ENCODE measurements around the gene BRSK2. TPM values are rescaled to one million over a fixed set of nuclear protein-coding genes. Genes with fewer than 3 reads are reported as not detected.

The BRSK2 gene
- total RNA-seq, 1 experiment from 2014 or later: 32.2 TPM

DNA sequence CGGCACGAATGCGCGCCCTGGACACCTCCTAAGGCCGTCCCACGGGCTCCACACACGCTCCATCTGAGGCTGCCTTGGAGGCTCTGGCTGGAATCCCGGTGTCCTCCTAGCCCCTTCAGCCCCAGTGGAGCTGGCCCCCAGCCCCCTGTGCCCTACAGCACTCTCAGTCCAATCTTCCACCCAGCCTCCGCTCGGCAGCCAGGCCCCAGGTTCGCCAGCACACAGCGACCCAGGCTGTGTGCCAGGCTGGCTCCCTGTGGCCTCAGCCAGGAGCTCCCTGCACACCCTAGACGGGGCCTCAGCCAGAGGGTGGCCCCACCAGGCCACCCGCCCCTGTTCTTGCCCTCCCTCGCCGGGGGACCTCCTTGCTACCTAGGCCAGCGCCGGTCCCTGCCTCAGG, 78.3 kb downstream of the BRSK2 start:
- ChIA-PET POLR2A (interaction anchor here (0.6 kb wide), 1 partner anchor 78 kb away, joined by 3 read pairs; the partner anchor contains the start of gene BRSK2), CTCF (interaction anchor here (0.6 kb wide), 1 partner anchor 407 kb away, joined by 3 read pairs; no protein-coding TSS in a partner anchor)
- Histone ChIP-seq H3K4me3 (ENCODE audit: low read depth in 2 of 2, low read length in 2 of 2) (no peak overlapping the region), H3K36me3 (ENCODE audit: control insufficient read depth, insufficient read depth, low read length) (no peaks in the 10 kb centered on the region), H3K27ac (ENCODE audit: low read length) (no peak overlapping the region), H3K9me3 (ENCODE audit: control insufficient read depth, insufficient read depth, low read depth, low read length) (no peaks in the 10 kb centered on the region), H3K27me3 (ENCODE audit: control insufficient read depth, insufficient read depth, low read length) (no peaks in the 10 kb centered on the region), H3K4me1 (ENCODE audit: control insufficient read depth, insufficient read depth, low read length) (no peaks in the 10 kb centered on the region)
- in situ Hi-C loops (cut with HindIII; ENCODE audit: low pct_unique_long_range_greater_than_20kb, low sequenced_read_pairs): no loop called here
- ATAC-seq (no peak), DNase-seq (ENCODE audit: low read depth, low spot score) (no peak)
- BruUV-seq (replicated peaks): no TSS peak
- TF ChIP-seq SIN3A (IDR thresholded peaks at IDR 0.05; ENCODE audit: borderline replicate concordance, insufficient read depth, low read depth, low read length) (no peak), TCF7L2 (IDR thresholded peaks at IDR 0.05; ENCODE audit: low read depth, low read length) (no peak), POLR2AphosphoS5 (IDR thresholded peaks at IDR 0.05; ENCODE audit: low read depth, low read length) (no peak)
- TF ChIP-seq, protein P1, sequence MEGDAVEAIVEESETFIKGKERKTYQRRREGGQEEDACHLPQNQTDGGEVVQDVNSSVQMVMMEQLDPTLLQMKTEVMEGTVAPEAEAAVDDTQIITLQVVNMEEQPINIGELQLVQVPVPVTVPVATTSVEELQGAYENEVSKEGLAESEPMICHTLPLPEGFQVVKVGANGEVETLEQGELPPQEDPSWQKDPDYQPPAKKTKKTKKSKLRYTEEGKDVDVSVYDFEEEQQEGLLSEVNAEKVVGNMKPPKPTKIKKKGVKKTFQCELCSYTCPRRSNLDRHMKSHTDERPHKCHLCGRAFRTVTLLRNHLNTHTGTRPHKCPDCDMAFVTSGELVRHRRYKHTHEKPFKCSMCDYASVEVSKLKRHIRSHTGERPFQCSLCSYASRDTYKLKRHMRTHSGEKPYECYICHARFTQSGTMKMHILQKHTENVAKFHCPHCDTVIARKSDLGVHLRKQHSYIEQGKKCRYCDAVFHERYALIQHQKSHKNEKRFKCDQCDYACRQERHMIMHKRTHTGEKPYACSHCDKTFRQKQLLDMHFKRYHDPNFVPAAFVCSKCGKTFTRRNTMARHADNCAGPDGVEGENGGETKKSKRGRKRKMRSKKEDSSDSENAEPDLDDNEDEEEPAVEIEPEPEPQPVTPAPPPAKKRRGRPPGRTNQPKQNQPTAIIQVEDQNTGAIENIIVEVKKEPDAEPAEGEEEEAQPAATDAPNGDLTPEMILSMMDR (IDR thresholded peaks at IDR 0.05): no peak
- TF ChIP-seq, protein P2, sequence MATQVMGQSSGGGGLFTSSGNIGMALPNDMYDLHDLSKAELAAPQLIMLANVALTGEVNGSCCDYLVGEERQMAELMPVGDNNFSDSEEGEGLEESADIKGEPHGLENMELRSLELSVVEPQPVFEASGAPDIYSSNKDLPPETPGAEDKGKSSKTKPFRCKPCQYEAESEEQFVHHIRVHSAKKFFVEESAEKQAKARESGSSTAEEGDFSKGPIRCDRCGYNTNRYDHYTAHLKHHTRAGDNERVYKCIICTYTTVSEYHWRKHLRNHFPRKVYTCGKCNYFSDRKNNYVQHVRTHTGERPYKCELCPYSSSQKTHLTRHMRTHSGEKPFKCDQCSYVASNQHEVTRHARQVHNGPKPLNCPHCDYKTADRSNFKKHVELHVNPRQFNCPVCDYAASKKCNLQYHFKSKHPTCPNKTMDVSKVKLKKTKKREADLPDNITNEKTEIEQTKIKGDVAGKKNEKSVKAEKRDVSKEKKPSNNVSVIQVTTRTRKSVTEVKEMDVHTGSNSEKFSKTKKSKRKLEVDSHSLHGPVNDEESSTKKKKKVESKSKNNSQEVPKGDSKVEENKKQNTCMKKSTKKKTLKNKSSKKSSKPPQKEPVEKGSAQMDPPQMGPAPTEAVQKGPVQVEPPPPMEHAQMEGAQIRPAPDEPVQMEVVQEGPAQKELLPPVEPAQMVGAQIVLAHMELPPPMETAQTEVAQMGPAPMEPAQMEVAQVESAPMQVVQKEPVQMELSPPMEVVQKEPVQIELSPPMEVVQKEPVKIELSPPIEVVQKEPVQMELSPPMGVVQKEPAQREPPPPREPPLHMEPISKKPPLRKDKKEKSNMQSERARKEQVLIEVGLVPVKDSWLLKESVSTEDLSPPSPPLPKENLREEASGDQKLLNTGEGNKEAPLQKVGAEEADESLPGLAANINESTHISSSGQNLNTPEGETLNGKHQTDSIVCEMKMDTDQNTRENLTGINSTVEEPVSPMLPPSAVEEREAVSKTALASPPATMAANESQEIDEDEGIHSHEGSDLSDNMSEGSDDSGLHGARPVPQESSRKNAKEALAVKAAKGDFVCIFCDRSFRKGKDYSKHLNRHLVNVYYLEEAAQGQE (IDR thresholded peaks at IDR 0.05; ENCODE audit: insufficient read depth in 1 of 2, low read depth in 2 of 2, low read length in 1 of 2): no peak
- intact Hi-C loops (cut with micrococcal nuclease; ENCODE audit: unreplicated experiment): no loop called here

DNA sequence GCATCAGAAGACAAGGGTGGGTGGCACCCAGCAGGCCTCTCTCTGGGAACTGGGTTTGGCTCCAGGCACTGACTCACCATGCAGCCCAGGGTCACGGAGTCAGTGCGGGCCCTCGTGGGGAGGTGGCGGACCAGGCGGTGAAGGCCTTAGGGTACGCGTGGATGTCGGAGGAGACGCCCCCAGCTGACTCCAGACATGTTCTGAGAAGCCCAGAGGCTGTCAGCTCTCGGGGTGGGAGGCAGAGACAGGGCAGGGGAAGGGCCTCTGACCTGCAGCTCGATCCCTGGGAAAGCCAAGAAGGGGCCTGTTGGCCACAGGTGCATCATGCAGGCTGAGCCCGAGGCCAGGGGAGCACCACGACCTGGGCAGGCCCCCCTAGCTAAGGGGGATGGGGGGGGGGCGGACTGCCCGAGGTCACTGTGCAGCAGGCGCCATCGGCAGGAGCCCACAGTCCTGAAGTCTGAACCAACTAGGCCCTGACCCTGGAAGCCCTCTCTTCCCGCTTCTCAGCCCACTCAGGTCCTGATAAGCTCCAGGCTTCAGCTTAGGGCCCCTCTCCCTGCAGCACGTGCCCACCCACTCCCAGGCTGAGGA, 78.8 kb downstream of the BRSK2 start:
- H3K4me3 ChIP-seq (ENCODE audit: low read depth in 2 of 2, low read length in 2 of 2): no peak overlapping the region
- BruUV-seq (replicated peaks): no TSS peak
- TF ChIP-seq TCF7L2 (IDR thresholded peaks at IDR 0.05; ENCODE audit: low read depth, low read length): no peak
- no peak for TF ChIP-seq POLR2AphosphoS5 (IDR thresholded peaks at IDR 0.05; ENCODE audit: low read depth, low read length)
- TF ChIP-seq, protein P2 (IDR thresholded peaks at IDR 0.05; ENCODE audit: insufficient read depth in 1 of 2, low read depth in 2 of 2, low read length in 1 of 2): no peak
- POLR2A ChIA-PET: interaction anchor here (0.6 to 0.7 kb wide), 2 partner anchors 79 to 266 kb away, joined by 3 to 8 read pairs; partner anchors contain the start of gene BRSK2
- H3K9me3 ChIP-seq (ENCODE audit: control insufficient read depth, insufficient read depth, low read depth, low read length): no peaks in the 10 kb centered on the region
- ATAC-seq (no peak), DNase-seq (ENCODE audit: low read depth, low spot score) (no peak)
- H3K27me3 ChIP-seq (ENCODE audit: control insufficient read depth, insufficient read depth, low read length): no peaks in the 10 kb centered on the region
- in situ Hi-C loops (cut with HindIII; ENCODE audit: low pct_unique_long_range_greater_than_20kb, low sequenced_read_pairs) (no loop called here), intact Hi-C loops (cut with micrococcal nuclease; ENCODE audit: unreplicated experiment) (no loop called here)
- H3K36me3 ChIP-seq (ENCODE audit: control insufficient read depth, insufficient read depth, low read length): no peaks in the 10 kb centered on the region
- H3K27ac ChIP-seq (ENCODE audit: low read length): no peak overlapping the region
- CTCF ChIA-PET: interaction anchor here (0.6 kb wide), 1 partner anchor 408 kb away, joined by 3 read pairs; no protein-coding TSS in a partner anchor
- H3K4me1 ChIP-seq (ENCODE audit: control insufficient read depth, insufficient read depth, low read length): no peaks in the 10 kb centered on the region
